MCF 10A (cell line): Measurements from ENCODE around the gene GDPGP1. TPM values are rescaled to one million over a fixed set of nuclear protein-coding genes. Genes with fewer than 3 reads are reported as not detected.
"Not testable (repeated sequence)": the region's sequence is repeated elsewhere in the genome, so short reads cannot be mapped to it uniquely, and the experiment has no call there.

Experiments used
- Bru-seq: library from RNA; stranded (reverse); fragments of 400-500 nt; gene quantifications from one replicate; lab custom pipeline; 2021; lab: Mats Ljungman, UMichigan
- BruChase-seq, 2 experiments: library from RNA; stranded (reverse); fragments of 400-500 nt; gene quantifications; one replicate each; lab custom pipeline; 2021; lab: Mats Ljungman, UMichigan
- BruUV-seq: library from RNA; stranded (reverse); fragments of 400-500 nt; replicated peaks from 2 replicates; lab custom pipeline; 2021; lab: Mats Ljungman, UMichigan
- CTCF ChIA-PET: fragments of 300-600 bp; sonication (Branson Sonifier 250); formaldehyde crosslinking; extraction: SDS; loops from one replicate; lab custom pipeline; 2021; ENCODE audit warnings: antibody characterized with exemption, inconsistent platforms; lab: Yijun Ruan, JAX
- POLR2A ChIA-PET: fragments of 300-600, 350-650 bp; sonication (Branson Sonifier 250); formaldehyde crosslinking; extraction: SDS; loops from one replicate; lab custom pipeline; 2020; ENCODE audit warnings: antibody characterized with exemption, inconsistent platforms; lab: Yijun Ruan, JAX
- DNase-seq: peaks from one replicate; pipeline ENCODE4 v3.0.0-alpha.2; 2018; ENCODE audit not compliant: unreplicated experiment
- H3K27ac Mint-ChIP-seq: one replicate; pipeline ENCODE4 v1.8.0; 2022; ENCODE audit warnings: mild to moderate bottlenecking, low read depth, mixed read lengths; ENCODE audit not compliant: unreplicated experiment
- H3K27me3 Mint-ChIP-seq: one replicate; pipeline ENCODE4 v1.8.0; 2022; ENCODE audit warnings: mixed read lengths; ENCODE audit not compliant: insufficient read depth, unreplicated experiment
- H3K36me3 Mint-ChIP-seq: one replicate; pipeline ENCODE4 v1.8.0; 2022; ENCODE audit warnings: mild to moderate bottlenecking, moderate library complexity, mixed read lengths; ENCODE audit not compliant: insufficient read depth, unreplicated experiment
- H3K4me1 Mint-ChIP-seq: one replicate; pipeline ENCODE4 v1.8.0; 2022; ENCODE audit warnings: mixed read lengths; ENCODE audit not compliant: insufficient read depth, unreplicated experiment
- H3K4me3 Mint-ChIP-seq: one replicate; pipeline ENCODE4 v1.8.0; 2022; ENCODE audit warnings: mild to moderate bottlenecking, moderate library complexity, mixed read lengths; ENCODE audit not compliant: unreplicated experiment
- H3K9me3 Mint-ChIP-seq: one replicate; pipeline ENCODE4 v1.8.0; 2022; ENCODE audit warnings: mixed read lengths; ENCODE audit not compliant: unreplicated experiment
- intact Hi-C: fragments of 100-400 bp; cut with micrococcal nuclease; formaldehyde crosslinking; loops from 2 replicates; pipeline ENCODE4 v1.14.1; 2022
- long read RNA-seq: library from polyadenylated mRNA; stranded (forward); transcript quantifications from one replicate; pipeline ENCODE4 v2.0.0, GENCODE V29; 2022
- total RNA-seq: library from RNA; stranded (reverse); gene quantifications from 2 replicates; pipeline ENCODE4 v1.2.3, GENCODE V29; 2022
- TF ChIP-seq, protein P1 (sequence below): fragments of 200-600 bp; IDR thresholded peaks from one replicate; pipeline ENCODE4 v1.8.0; 2022; ENCODE audit warnings: antibody characterized with exemption, mild to moderate bottlenecking; ENCODE audit not compliant: unreplicated experiment

GDPGP1 gene
- total RNA-seq = 3.4 and 6.6 TPM in 2 replicates
- Bru-seq, nascent RNA = percentile 46 among the genes with signal in this experiment
- BruChase-seq, experiment 1, labeled RNA remaining after a 6-hour chase = percentile 54 among the genes with signal in this experiment
- BruChase-seq, experiment 2, labeled RNA remaining after a 2-hour chase = percentile 50 among the genes with signal in this experiment
- long read RNA-seq, partial matches to known transcripts = 0 of 1 reads
- long read RNA-seq, other reads (novel, unspliced or antisense) = 0 of 1 reads

DNA sequence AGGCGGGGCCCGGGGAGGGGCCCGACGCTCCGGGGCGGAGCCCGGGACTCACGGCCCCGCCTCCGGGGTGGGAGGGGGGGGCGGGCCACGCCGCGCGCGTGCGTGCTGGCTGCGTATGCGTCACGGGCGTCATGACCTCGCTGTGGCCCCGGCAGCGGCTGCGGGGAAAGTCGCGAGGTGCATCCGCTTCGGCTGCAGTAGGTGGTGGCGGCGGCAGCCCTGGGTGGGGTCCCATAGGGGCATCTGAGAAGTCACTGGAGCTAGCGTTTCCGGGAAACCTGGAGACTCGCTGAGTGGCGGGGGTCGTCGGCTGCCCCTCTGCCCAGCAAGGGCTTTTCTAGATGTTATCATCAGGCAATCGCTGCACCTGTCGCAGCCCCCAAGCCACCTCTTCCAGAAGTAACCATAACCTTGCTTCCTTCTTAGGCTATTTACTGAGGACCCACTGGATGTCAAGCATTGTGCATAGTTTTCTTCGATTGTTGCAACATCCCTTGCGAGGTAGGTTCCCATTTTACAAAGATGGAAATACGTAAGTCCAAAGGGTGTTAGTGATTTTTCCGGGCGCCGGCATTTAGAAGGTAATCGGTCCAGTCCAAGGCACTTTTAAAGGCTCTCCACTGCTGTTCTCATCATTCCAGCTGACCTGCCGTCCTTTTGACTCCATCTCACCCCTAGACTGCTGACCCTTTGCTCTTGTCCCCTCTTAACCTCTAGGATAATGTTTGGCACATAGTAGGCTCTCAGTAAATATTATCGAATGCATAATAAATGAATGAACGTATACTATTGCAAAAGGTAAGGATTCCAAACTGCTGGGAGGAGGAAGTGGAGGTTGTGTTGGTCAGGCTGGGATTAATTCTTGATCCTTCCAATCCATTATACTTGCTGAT is at the start of gene GDPGP1:
Gene GDPGP1 (plus strand): TSS at position 114 of the 893 bp plus-strand sequence. CDS start 6,700 bp downstream, outside the sequence.
- Mint-ChIP-seq H3K4me1 (peaks cover 19% of the 10 kb centered on the region), H3K27ac (peak within 1 kb of the TSS; percentile 12), H3K4me3 (peak within 1 kb of the TSS; percentile 85), H3K36me3 (peaks cover 34% of the 10 kb centered on the region), H3K9me3 (no peaks in the 10 kb centered on the region), H3K27me3 (no peaks in the 10 kb centered on the region)
- ChIA-PET CTCF (interaction anchor here (0.5 to 4.8 kb wide), 10 partner anchors 13 to 93 kb away, joined by 3 to 48 read pairs (median 7); no protein-coding TSS in a partner anchor), POLR2A (interaction anchor here (0.5 to 4.7 kb wide), 27 partner anchors 8 to 754 kb away, joined by 3 to 66 read pairs (median 5); partner anchors contain the start of genes AP3S2, NGRN, SEMA4B and TTLL13)
- TF ChIP-seq, protein P1, sequence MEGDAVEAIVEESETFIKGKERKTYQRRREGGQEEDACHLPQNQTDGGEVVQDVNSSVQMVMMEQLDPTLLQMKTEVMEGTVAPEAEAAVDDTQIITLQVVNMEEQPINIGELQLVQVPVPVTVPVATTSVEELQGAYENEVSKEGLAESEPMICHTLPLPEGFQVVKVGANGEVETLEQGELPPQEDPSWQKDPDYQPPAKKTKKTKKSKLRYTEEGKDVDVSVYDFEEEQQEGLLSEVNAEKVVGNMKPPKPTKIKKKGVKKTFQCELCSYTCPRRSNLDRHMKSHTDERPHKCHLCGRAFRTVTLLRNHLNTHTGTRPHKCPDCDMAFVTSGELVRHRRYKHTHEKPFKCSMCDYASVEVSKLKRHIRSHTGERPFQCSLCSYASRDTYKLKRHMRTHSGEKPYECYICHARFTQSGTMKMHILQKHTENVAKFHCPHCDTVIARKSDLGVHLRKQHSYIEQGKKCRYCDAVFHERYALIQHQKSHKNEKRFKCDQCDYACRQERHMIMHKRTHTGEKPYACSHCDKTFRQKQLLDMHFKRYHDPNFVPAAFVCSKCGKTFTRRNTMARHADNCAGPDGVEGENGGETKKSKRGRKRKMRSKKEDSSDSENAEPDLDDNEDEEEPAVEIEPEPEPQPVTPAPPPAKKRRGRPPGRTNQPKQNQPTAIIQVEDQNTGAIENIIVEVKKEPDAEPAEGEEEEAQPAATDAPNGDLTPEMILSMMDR = no peak
- DNase-seq = peak; percentile 33
- intact Hi-C loops = loop anchor here (2.0 to 5.0 kb wide), 3 partner anchors 30 to 337 kb away; partner anchors contain the start of gene NGRN
- no TSS peak for BruUV-seq

DNA sequence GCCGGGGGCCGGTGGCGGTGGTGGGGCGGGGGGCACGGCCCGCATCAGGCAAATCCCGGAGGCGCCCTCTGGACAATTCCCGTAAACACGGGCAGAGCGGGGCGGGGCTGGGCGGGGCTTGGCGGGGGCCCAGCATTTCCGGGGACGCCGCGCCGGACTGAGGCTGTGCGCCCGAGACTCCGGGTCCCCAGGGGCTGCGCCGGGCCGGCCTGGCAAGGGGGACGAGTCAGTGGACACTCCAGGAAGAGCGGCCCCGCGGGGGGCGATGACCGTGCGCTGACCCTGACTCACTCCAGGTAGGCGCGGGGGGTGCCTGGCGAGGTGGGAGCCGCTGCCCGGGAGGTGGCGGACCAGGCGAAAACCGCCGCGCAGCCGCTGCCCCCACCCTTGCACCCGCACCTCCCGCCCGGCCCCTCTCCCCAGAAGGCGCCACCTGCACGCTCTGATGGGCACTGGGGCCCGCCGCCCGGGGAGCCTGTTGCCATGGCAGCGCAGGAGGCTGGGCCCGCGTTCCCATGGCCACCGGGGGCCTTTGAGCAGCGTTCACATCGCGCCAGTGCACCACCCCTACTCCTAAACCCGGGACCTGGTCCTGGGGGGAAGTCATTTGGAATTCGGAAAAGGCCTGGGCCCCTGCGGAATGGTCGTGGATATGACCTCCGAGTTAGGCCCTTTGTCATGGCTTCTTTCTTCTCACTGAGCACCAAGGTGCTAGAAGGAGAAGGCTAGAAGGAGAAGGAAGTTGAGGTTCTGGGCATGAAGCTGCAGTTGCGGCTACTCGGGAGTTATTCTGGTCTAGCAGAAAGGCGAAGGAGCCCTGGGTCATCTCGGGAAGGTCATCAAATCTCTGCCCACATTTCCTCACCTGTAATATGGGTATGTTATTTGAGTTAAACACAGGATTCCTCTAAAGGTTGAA is 49.0 kb upstream of the GDPGP1 start:
- POLR2A ChIA-PET = interaction anchor here (0.5 to 4.7 kb wide), 12 partner anchors 10 to 67 kb away, joined by 3 to 68 read pairs (median 5); partner anchors contain the start of genes CIB1, GDPGP1 and SEMA4B

DNA sequence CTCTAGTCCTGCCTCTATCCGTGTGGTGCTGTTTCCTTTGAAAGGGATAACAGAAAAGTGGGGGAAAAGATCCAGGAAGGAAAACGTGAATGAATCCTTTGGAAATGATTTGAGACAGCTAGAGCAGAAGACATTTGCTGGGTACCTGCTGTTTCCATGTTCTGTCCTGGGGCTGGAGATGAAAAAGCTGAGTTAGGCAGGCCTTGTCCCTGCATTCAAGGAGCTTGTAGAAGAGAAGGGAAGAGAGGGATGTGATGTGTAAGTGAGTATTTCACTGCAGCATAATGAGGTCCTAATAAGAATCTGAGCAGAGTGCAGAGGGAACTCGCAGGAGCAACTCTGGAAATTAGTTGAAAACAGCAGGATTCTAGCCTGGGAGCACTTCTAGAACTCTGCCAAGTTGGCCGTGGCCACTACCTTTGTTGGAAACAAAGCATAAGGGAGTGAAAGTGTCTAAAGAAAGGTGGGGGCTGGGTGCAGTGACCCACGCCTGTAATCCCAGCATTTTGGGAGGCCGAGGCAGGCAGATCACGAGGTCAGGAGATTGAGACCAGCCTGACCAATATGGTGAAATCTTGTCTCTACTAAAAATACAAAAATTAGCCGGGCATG is 46.6 kb upstream of the GDPGP1 start:
- no peak for DNase-seq
- BruUV-seq = no TSS peak
- H3K9me3 Mint-ChIP-seq = no peaks in the 10 kb centered on the region
- peaks cover 41% of the 10 kb centered on the region for H3K4me1 Mint-ChIP-seq
- ChIA-PET CTCF (interaction anchor here (0.7 to 1.8 kb wide), 5 partner anchors 25 to 46 kb away, joined by 3 to 6 read pairs (median 5); partner anchors contain the start of genes CIB1 and GDPGP1), POLR2A (interaction anchor here (1.0 to 4.7 kb wide), 3 partner anchors 14 to 26 kb away, joined by 3 to 68 read pairs (median 38); partner anchors contain the start of gene SEMA4B)
- H3K27ac Mint-ChIP-seq = peak overlapping the region; percentile 73
- intact Hi-C loops = no loop called here
- TF ChIP-seq, protein P1 = no peak
- no peaks in the 10 kb centered on the region for H3K27me3 Mint-ChIP-seq
- H3K4me3 Mint-ChIP-seq = peak overlapping the region; percentile 43
- peaks cover 20% of the 10 kb centered on the region for H3K36me3 Mint-ChIP-seq

More for the DNA sequence above, 49.0 kb upstream of the GDPGP1 start:
- intact Hi-C loops = loop anchor here (2.0 kb wide), 1 partner anchor 28 kb away; no protein-coding TSS in a partner anchor
- peak; percentile 84 for DNase-seq
- CTCF ChIA-PET = interaction anchor here (0.7 to 1.5 kb wide), 5 partner anchors 12 to 36 kb away, joined by 3 to 5 read pairs (median 3); no protein-coding TSS in a partner anchor
- Mint-ChIP-seq H3K36me3 (peaks cover 11% of the 10 kb centered on the region), H3K27ac (peak overlapping the region; percentile 89), H3K4me1 (peaks cover 22% of the 10 kb centered on the region), H3K9me3 (no peaks in the 10 kb centered on the region), H3K4me3 (peak overlapping the region; percentile 88), H3K27me3 (no peaks in the 10 kb centered on the region)
- TF ChIP-seq, protein P1 = no peak
- no TSS peak for BruUV-seq

DNA sequence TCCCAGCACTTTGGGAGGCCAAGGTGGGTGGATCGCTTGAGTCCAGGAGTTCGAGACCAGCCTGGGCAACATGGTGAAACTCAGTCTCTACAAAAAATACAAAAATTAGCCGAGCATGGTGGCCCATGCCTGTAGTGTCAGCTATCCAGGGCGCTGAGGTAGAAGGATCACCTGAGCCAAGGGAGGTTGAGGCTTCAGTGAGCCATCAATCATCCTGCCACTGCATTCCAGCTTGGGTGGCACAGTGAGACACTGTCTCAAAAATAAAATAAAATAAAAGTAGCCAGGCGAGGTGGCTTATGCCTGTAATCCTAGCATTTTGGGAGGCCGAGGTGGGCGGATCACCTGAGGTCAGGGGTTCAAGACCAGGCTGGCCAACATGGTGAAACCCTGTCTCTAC is 45.9 kb upstream of the GDPGP1 start:
- H3K9me3 Mint-ChIP-seq, H3K27me3 Mint-ChIP-seq, DNase-seq, intact Hi-C loops, H3K4me3 Mint-ChIP-seq, H3K27ac Mint-ChIP-seq, BruUV-seq: not testable (repeated sequence)
- Mint-ChIP-seq H3K36me3 (peaks cover 26% of the 10 kb centered on the region), H3K4me1 (peaks cover 46% of the 10 kb centered on the region)
- POLR2A ChIA-PET = interaction anchor here (0.7 to 5.7 kb wide), 4 partner anchors 13 to 25 kb away, joined by 3 to 99 read pairs (median 86); partner anchors contain the start of gene SEMA4B
- CTCF ChIA-PET = interaction anchor here (1.8 kb wide), 1 partner anchor 33 kb away, joined by 5 read pairs; no protein-coding TSS in a partner anchor
